Keratinocyte (primary cell): ENCODE measurements around the gene ITIH2. TPM values are rescaled to one million over a fixed set of nuclear protein-coding genes. Genes with fewer than 3 reads are reported as not detected.

Experiments
- DNase-seq: peaks from one replicate; pipeline ENCODE4 v3.0.0-alpha.2; 2011; ENCODE audit warnings: low read depth, missing footprints, low spot score
- FAIRE-seq: peaks from 2 replicates; lab custom pipeline; 2011; peaks lifted over from hg19 to GRCh38; lab: Jason Lieb, UNC
- H2AFZ ChIP-seq: 2 replicates; pipeline ENCODE4 v1.6.0; 2012; ENCODE audit warnings: low read length, control low read depth, inconsistent platforms; ENCODE audit not compliant: control insufficient read depth
- H3K27ac ChIP-seq: 2 replicates; pipeline ENCODE4 v1.5.1; 2011; ENCODE audit warnings: low read length; ENCODE audit not compliant: control insufficient read depth, insufficient read depth
- H3K27me3 ChIP-seq: 3 replicates; pipeline ENCODE4 v1.6.0; 2011; ENCODE audit warnings: low read length; ENCODE audit not compliant: control insufficient read depth, insufficient read depth; ENCODE audit errors: extremely low read depth
- H3K36me3 ChIP-seq, 2 experiments: 2 replicates in 1 of 2; 3 replicates in 1 of 2; pipeline ENCODE4 v1.5.1; 2011; ENCODE audit warnings: low read length in 2 of 2, mild to moderate bottlenecking in 1 of 2; ENCODE audit not compliant: control insufficient read depth in 2 of 2, insufficient read depth in 2 of 2; ENCODE audit errors: extremely low read depth in 1 of 2
- H3K4me1 ChIP-seq: 3 replicates; pipeline ENCODE4 v1.5.1; 2011; ENCODE audit warnings: low read length; ENCODE audit not compliant: control insufficient read depth, insufficient read depth; ENCODE audit errors: extremely low read depth
- H3K4me2 ChIP-seq: 3 replicates; pipeline ENCODE4 v1.6.0; 2011; ENCODE audit warnings: low read depth, low read length; ENCODE audit not compliant: control insufficient read depth, insufficient read depth; ENCODE audit errors: extremely low read depth
- H3K4me3 ChIP-seq, 3 experiments: fragments of 200-600 bp in 1 of 3; sonication (generic) in 1 of 3; 2 replicates in 2 of 3; 3 replicates in 1 of 3; pipeline ENCODE4 v1.5.1; 2011 to 2016; ENCODE audit warnings: low read length in 3 of 3, mild to moderate bottlenecking in 3 of 3, control low read depth in 2 of 3, inconsistent platforms in 1 of 3, low read depth in 1 of 3, mixed read lengths in 1 of 3, mixed run types in 1 of 3, moderate library complexity in 1 of 3; ENCODE audit not compliant: control insufficient read depth in 2 of 3, insufficient read depth in 2 of 3; ENCODE audit errors: extremely low read depth in 1 of 3
- H3K79me2 ChIP-seq: 2 replicates; pipeline ENCODE4 v1.6.0; 2012; ENCODE audit warnings: low read length; ENCODE audit not compliant: control insufficient read depth, insufficient read depth
- H3K9ac ChIP-seq: 3 replicates; pipeline ENCODE4 v1.6.0; 2011; ENCODE audit warnings: low read length; ENCODE audit not compliant: control insufficient read depth, insufficient read depth; ENCODE audit errors: extremely low read depth
- H3K9me1 ChIP-seq: 3 replicates; pipeline ENCODE4 v1.6.0; 2011; ENCODE audit warnings: low read length; ENCODE audit not compliant: control insufficient read depth, insufficient read depth; ENCODE audit errors: extremely low read depth
- H3K9me3 ChIP-seq: 2 replicates; pipeline ENCODE4 v1.5.1; 2012; ENCODE audit warnings: low read depth, low read length; ENCODE audit not compliant: control insufficient read depth
- H4K20me1 ChIP-seq: 3 replicates; pipeline ENCODE4 v1.6.0; 2011; ENCODE audit warnings: low read length; ENCODE audit not compliant: control insufficient read depth, insufficient read depth; ENCODE audit errors: extremely low read depth
- CTCF ChIP-seq, 3 experiments: IDR thresholded peaks in 1 of 3; conservative IDR thresholded peaks in 1 of 3; optimal IDR thresholded peaks in 1 of 3; 2 replicates in 2 of 3; 3 replicates in 1 of 3; pipeline versions ENCODE3 to v1.5.1; 2011; ENCODE audit warnings: low read length in 3 of 3, mild to moderate bottlenecking in 3 of 3, moderate library complexity in 2 of 3, control low read depth in 1 of 3, inconsistent platforms in 1 of 3; ENCODE audit not compliant: insufficient read depth in 2 of 3; ENCODE audit errors: extremely low read depth in 1 of 3
- EZH2 ChIP-seq: IDR thresholded peaks from one replicate; pipeline ENCODE4 v1.6.1; 2012; ENCODE audit warnings: inconsistent platforms, mild to moderate bottlenecking, low read length, moderate library complexity
- dilution Hi-C: fragments of 300-500 bp; cut with MboI; formaldehyde crosslinking; loops from one replicate; pipeline ENCODE4 v1.7.0; 2020; ENCODE audit warnings: low sequenced_read_pairs; ENCODE audit not compliant: extremely low pct_ligation_motif_present
- polyA plus RNA-seq, 5 experiments: library from polyadenylated mRNA; depleted of rRNA in 3 of 5; stranded (reverse) in 3 of 5; stranded (forward) in 1 of 5; unstranded in 1 of 5; fragments of >200 nt; gene quantifications; 1 replicate in 1 of 5; 2 replicates in 3 of 5; 3 replicates in 1 of 5; pipeline versions ENCODE4 v1.2.1 to v1.2.3, GENCODE V29; 2011 to 2012; ENCODE audit warnings: missing spikeins in 2 of 5, low read depth in 1 of 5, low replicate concordance in 1 of 5

The ITIH2 gene
- polyA plus RNA-seq, 1 donor (not counting 4 experiments of a cell fraction or from before 2014, with no cell fraction given): not detected

GRCh38 chr10:7657552-7657951 lies 45.6 kb upstream of the ITIH2 start:
- H3K27ac ChIP-seq: no peak overlapping the region
- H3K9me3 ChIP-seq: no peaks in the 10 kb centered on the region
- no peaks in the 10 kb centered on the region for H4K20me1 ChIP-seq
- H3K36me3 ChIP-seq: no peaks in the 10 kb centered on the region
- no peaks in the 10 kb centered on the region for H3K9me1 ChIP-seq
- TF ChIP-seq EZH2 (no peak), CTCF (optimal IDR thresholded peaks at IDR 0.05 in 1 of 3, IDR thresholded peaks at IDR 0.05 in 1 of 3, conservative IDR thresholded peaks at IDR 0.05 in 1 of 3; ENCODE audit: extremely low read depth in 1 of 3, insufficient read depth in 2 of 3, low read length in 3 of 3) (no peak)
- FAIRE-seq: no peak
- H3K4me3 ChIP-seq: no peak overlapping the region
- no peaks in the 10 kb centered on the region for H3K27me3 ChIP-seq
- no peak overlapping the region for H3K4me2 ChIP-seq
- H2AFZ ChIP-seq: no peak overlapping the region
- H3K9ac ChIP-seq: no peak overlapping the region
- no peak for DNase-seq
- no peaks in the 10 kb centered on the region for H3K79me2 ChIP-seq
- no peaks in the 10 kb centered on the region for H3K4me1 ChIP-seq
- dilution Hi-C loops: no loop called here

GRCh38 chr10:7659560-7659959 lies 43.6 kb upstream of the ITIH2 start:
- H4K20me1 ChIP-seq: no peaks in the 10 kb centered on the region
- dilution Hi-C loops: no loop called here

More at GRCh38 chr10:7659560-7659959, 43.6 kb upstream of the ITIH2 start:
- Histone ChIP-seq H3K27me3 (no peaks in the 10 kb centered on the region), H3K4me3 (no peak overlapping the region), H3K4me2 (no peak overlapping the region), H3K27ac (no peak overlapping the region), H3K9me3 (no peaks in the 10 kb centered on the region), H3K79me2 (no peaks in the 10 kb centered on the region), H2AFZ (no peak overlapping the region), H3K4me1 (no peaks in the 10 kb centered on the region), H3K9me1 (no peaks in the 10 kb centered on the region), H3K9ac (no peak overlapping the region), H3K36me3 (no peaks in the 10 kb centered on the region)
- FAIRE-seq (no peak), DNase-seq (no peak)
- TF ChIP-seq EZH2 (no peak), CTCF (optimal IDR thresholded peaks at IDR 0.05 in 1 of 3, IDR thresholded peaks at IDR 0.05 in 1 of 3, conservative IDR thresholded peaks at IDR 0.05 in 1 of 3; ENCODE audit: extremely low read depth in 1 of 3, insufficient read depth in 2 of 3, low read length in 3 of 3) (no peak)
